ENCODE measurements around the gene TOX2.

GRCh38 chr20:43944653-43945235 is 30.1 kb downstream of the TOX2 start:
- TF ChIP-seq CTCF (IDR thresholded peaks at IDR 0.05) (no peak), ZFX (IDR thresholded peaks at IDR 0.05; ENCODE audit: borderline replicate concordance) (no peak)

Data from 22Rv1 (cell line).